Measurements from ENCODE around the gene RNASE11. TPM values are rescaled to one million over a fixed set of nuclear protein-coding genes. Genes with fewer than 3 reads are reported as not detected.

The RNASE11 gene
- total RNA-seq, 1 experiment from 2014 or later = not detected

DNA sequence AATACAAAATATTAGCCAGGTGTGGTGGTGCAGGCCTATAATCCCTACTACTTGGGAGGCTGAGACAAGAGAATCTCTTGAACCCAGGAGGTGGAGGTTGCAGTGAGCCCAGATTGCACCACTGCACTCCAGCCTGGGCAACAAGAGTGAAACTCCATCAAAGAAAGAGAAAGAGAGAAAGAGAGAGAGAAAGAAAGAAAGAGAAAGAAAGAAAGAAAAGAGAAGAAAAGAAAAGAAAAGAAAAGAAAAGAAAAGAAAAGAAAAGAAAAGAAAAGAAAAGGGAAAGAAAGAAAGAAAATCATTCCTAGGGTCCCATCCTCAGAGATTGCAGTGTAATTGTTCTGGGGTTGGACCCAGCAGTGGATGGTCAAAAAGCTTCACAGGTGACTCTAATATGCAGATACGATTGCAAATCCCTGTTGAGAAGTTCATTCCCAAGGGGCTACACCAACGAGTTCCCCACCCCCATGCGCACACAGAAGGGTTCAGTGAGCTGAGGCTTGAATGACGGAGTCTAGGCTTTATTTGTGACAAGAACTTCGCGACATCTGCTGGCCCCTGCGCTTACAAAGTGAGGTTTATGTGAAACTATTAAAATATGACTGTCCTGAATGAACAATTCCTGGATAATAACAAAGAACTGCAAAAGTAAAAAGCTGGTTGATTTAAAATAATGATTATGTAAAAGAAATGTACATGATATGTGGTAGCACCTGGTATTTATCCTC is 20.7 kb upstream of the RNASE11 start:
- Histone ChIP-seq H3K36me3 (ENCODE audit: low read depth, low read length) (no peaks in the 10 kb centered on the region), H3K9me2 (replicated peaks; ENCODE audit: low read length) (no peaks in the 10 kb centered on the region), H3K4me3 (ENCODE audit: low read length) (peak overlapping the region; percentile 36), H3K9ac (ENCODE audit: low read length) (no peak overlapping the region), H3K4me2 (ENCODE audit: low read length) (peak overlapping the region; percentile 67), H3K27ac (ENCODE audit: low read length) (no peak overlapping the region), H4K20me1 (ENCODE audit: low read length) (no peaks in the 10 kb centered on the region), H2AFZ (ENCODE audit: low read length) (no peak overlapping the region), H3K27me3 (ENCODE audit: low read length) (no peaks in the 10 kb centered on the region), H3F3A (ENCODE audit: low read length, unreplicated experiment) (no peaks in the 10 kb centered on the region), H3K79me2 (ENCODE audit: low read length) (no peaks in the 10 kb centered on the region), H3K4me1 (ENCODE audit: insufficient read depth, low read length) (peaks cover 25% of the 10 kb centered on the region; the same call in 1 of the 2 replicates), H3K9me3 (ENCODE audit: low read length) (no peaks in the 10 kb centered on the region)
- POLR2A ChIA-PET (ENCODE audit: unreplicated experiment) = interaction anchor here (0.5 kb wide), 1 partner anchor 173 kb away, joined by 5 read pairs; no protein-coding TSS in a partner anchor
- ATAC-seq (no peak), DNase-seq (no peak)
- CTCF ChIA-PET = interaction anchor here (0.5 to 1.3 kb wide), 3 partner anchors 45 to 279 kb away, joined by 3 to 5 read pairs (median 4); no protein-coding TSS in a partner anchor
- BruUV-seq (replicated peaks) = no TSS peak
- no peak for TF ChIP-seq EZH2 (IDR thresholded peaks at IDR 0.05; ENCODE audit: low read length, unreplicated experiment)
- intact Hi-C loops (cut with micrococcal nuclease) = loop anchor here (1.0 to 5.0 kb wide), 6 partner anchors 83 to 281 kb away; partner anchors contain the start of genes APEX1, PARP2 and PNP

DNA sequence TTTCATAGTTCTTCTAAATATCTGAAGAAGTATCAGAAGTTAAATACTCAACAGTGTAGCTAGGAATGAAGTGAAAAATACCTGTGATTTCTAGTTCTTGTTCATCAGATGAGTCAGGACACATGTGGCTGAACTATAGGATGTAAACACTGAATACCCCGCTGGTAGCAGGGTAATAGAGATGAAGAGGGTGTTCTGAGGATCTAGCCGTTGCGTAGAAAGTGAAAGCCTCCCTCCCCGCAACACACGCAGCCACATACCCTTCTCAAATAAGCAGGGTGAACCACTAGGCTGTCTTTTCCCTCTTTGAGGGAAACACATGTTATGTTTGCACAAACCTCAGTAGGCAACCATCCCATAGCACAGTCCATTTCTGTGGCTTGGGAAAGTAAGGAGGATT is 19.8 kb upstream of the RNASE11 start:
- DNase-seq (no peak), ATAC-seq (no peak)
- TF ChIP-seq, protein P1, sequence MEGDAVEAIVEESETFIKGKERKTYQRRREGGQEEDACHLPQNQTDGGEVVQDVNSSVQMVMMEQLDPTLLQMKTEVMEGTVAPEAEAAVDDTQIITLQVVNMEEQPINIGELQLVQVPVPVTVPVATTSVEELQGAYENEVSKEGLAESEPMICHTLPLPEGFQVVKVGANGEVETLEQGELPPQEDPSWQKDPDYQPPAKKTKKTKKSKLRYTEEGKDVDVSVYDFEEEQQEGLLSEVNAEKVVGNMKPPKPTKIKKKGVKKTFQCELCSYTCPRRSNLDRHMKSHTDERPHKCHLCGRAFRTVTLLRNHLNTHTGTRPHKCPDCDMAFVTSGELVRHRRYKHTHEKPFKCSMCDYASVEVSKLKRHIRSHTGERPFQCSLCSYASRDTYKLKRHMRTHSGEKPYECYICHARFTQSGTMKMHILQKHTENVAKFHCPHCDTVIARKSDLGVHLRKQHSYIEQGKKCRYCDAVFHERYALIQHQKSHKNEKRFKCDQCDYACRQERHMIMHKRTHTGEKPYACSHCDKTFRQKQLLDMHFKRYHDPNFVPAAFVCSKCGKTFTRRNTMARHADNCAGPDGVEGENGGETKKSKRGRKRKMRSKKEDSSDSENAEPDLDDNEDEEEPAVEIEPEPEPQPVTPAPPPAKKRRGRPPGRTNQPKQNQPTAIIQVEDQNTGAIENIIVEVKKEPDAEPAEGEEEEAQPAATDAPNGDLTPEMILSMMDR (conservative IDR thresholded peaks at IDR 0.05; ENCODE audit: low read depth, low read length) = no peak
- TF ChIP-seq EZH2phosphoT487 (IDR thresholded peaks at IDR 0.05; ENCODE audit: borderline replicate concordance, low read length) = no peak
- TF ChIP-seq EZH2 (IDR thresholded peaks at IDR 0.05; ENCODE audit: low read length, unreplicated experiment) = no peak
- intact Hi-C loops (cut with micrococcal nuclease) = loop anchor here (2.0 to 5.0 kb wide), 3 partner anchors 121 to 265 kb away; partner anchors contain the start of genes PARP2 and PNP
- POLR2A ChIA-PET (ENCODE audit: unreplicated experiment) = no interaction called here
- no peak overlapping the region for H2AFZ ChIP-seq (ENCODE audit: low read length)
- H3F3A ChIP-seq (ENCODE audit: low read length, unreplicated experiment) = no peaks in the 10 kb centered on the region
- H3K27me3 ChIP-seq (ENCODE audit: low read length) = no peaks in the 10 kb centered on the region
- no peaks in the 10 kb centered on the region for H3K79me2 ChIP-seq (ENCODE audit: low read length)
- H4K20me1 ChIP-seq (ENCODE audit: low read length) = no peaks in the 10 kb centered on the region
- BruUV-seq (replicated peaks) = no TSS peak
- H3K9me2 ChIP-seq (replicated peaks; ENCODE audit: low read length) = no peaks in the 10 kb centered on the region
- no peak overlapping the region for H3K4me3 ChIP-seq (ENCODE audit: low read length)
- H3K9ac ChIP-seq (ENCODE audit: low read length) = no peak overlapping the region
- no peak overlapping the region for H3K27ac ChIP-seq (ENCODE audit: low read length)
- H3K4me2 ChIP-seq (ENCODE audit: low read length) = no peak overlapping the region
- no peaks in the 10 kb centered on the region for H3K9me3 ChIP-seq (ENCODE audit: low read length)
- H3K4me1 ChIP-seq (ENCODE audit: insufficient read depth, low read length) = peaks cover 25% of the 10 kb centered on the region; the same call in 1 of the 2 replicates
- no peaks in the 10 kb centered on the region for H3K36me3 ChIP-seq (ENCODE audit: low read depth, low read length)
- CTCF ChIA-PET = no interaction called here

DNA sequence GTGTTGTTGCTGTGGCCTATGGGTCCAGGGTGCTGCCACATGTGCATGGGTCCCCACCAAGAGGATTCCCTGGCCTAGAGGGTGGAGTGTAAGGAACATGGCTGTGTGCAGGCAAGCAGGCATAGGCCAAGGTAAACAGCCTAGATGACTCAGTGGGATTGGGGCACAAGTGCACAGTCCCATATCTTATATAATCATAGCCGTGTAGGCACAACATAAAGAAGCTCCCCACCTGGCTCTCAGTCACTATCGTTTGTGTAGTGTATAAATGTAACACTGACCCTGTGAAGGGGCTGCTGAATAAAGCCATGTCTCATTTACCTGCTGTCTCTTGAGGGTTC is 19.1 kb upstream of the RNASE11 start:
- no peak overlapping the region for H3K27ac ChIP-seq (ENCODE audit: low read length)
- H3K36me3 ChIP-seq (ENCODE audit: low read depth, low read length) = no peaks in the 10 kb centered on the region
- no peak overlapping the region for H3K4me2 ChIP-seq (ENCODE audit: low read length)
- no TSS peak for BruUV-seq (replicated peaks)
- POLR2A ChIA-PET (ENCODE audit: unreplicated experiment) = no interaction called here
- H3K9ac ChIP-seq (ENCODE audit: low read length) = no peak overlapping the region
- H3K9me3 ChIP-seq (ENCODE audit: low read length) = no peaks in the 10 kb centered on the region
- H4K20me1 ChIP-seq (ENCODE audit: low read length) = no peaks in the 10 kb centered on the region
- no peak for DNase-seq
- CTCF ChIA-PET = no interaction called here
- H3K79me2 ChIP-seq (ENCODE audit: low read length) = no peaks in the 10 kb centered on the region
- H2AFZ ChIP-seq (ENCODE audit: low read length) = peak overlapping the region; percentile 71; the same call in 1 of the 2 replicates
- H3K4me1 ChIP-seq (ENCODE audit: insufficient read depth, low read length) = peaks cover 25% of the 10 kb centered on the region; the same call in 1 of the 2 replicates
- no peaks in the 10 kb centered on the region for H3F3A ChIP-seq (ENCODE audit: low read length, unreplicated experiment)
- H3K4me3 ChIP-seq (ENCODE audit: low read length) = no peak overlapping the region
- no peaks in the 10 kb centered on the region for H3K9me2 ChIP-seq (replicated peaks; ENCODE audit: low read length)
- no peaks in the 10 kb centered on the region for H3K27me3 ChIP-seq (ENCODE audit: low read length)
- TF ChIP-seq EZH2 (IDR thresholded peaks at IDR 0.05; ENCODE audit: low read length, unreplicated experiment) (no peak), EZH2phosphoT487 (IDR thresholded peaks at IDR 0.05; ENCODE audit: borderline replicate concordance, low read length) (no peak)
- TF ChIP-seq, protein P1 (conservative IDR thresholded peaks at IDR 0.05; ENCODE audit: low read depth, low read length) = no peak
- no peak for ATAC-seq
- intact Hi-C loops (cut with micrococcal nuclease) = loop anchor here (1.0 to 5.0 kb wide), 4 partner anchors 76 to 192 kb away; partner anchors contain the start of genes OSGEP and PNP
